ENCODE data around the gene JADE1. TPM values are rescaled to one million over a fixed set of nuclear protein-coding genes. Genes with fewer than 3 reads are reported as not detected.

JADE1 gene
- total RNA-seq, 2 experiments from 2014 or later: 29.6 to 32.7 TPM

GRCh38 chr4:128793859-128794672 is 15.4 kb upstream of the JADE1 start:
- Mint-ChIP-seq H3K4me1 (no peaks in the 10 kb centered on the region), H3K27ac (no peak overlapping the region), H3K27me3 (no peaks in the 10 kb centered on the region), H3K36me3 (ENCODE audit: low read depth) (no peaks in the 10 kb centered on the region), H3K4me3 (no peak overlapping the region), H3K9me3 (no peaks in the 10 kb centered on the region)
- no peak for DNase-seq
- CTCF ChIA-PET: no interaction called here
- POLR2A ChIA-PET: no interaction called here

- H3K36me3 Mint-ChIP-seq (ENCODE audit: low read depth): no peaks in the 10 kb centered on the region
- no peak overlapping the region for H3K4me3 Mint-ChIP-seq
- ChIA-PET CTCF (interaction anchor here (1.1 kb wide), 1 partner anchor 15 kb away, joined by 3 read pairs; no protein-coding TSS in a partner anchor), POLR2A (no interaction called here)
- no peaks in the 10 kb centered on the region for H3K4me1 Mint-ChIP-seq
- no peak overlapping the region for H3K27ac Mint-ChIP-seq
- H3K27me3 Mint-ChIP-seq: no peaks in the 10 kb centered on the region
- no peak for DNase-seq
- no peaks in the 10 kb centered on the region for H3K9me3 Mint-ChIP-seq
Observed at GRCh38 chr4:128796934-128797333, 12.6 kb upstream of the JADE1 start.

- Mint-ChIP-seq H3K4me1 (peaks cover 10% of the 10 kb centered on the region), H3K4me3 (no peak overlapping the region), H3K9me3 (no peaks in the 10 kb centered on the region), H3K27me3 (no peaks in the 10 kb centered on the region), H3K27ac (no peak overlapping the region), H3K36me3 (ENCODE audit: low read depth) (no peaks in the 10 kb centered on the region)
- no peak for DNase-seq
- POLR2A ChIA-PET: no interaction called here
- CTCF ChIA-PET: no interaction called here
Observed at GRCh38 chr4:128800284-128800683, 9.2 kb upstream of the JADE1 start.

- POLR2A ChIA-PET: no interaction called here
- peaks cover 10% of the 10 kb centered on the region for H3K4me1 Mint-ChIP-seq
- no peaks in the 10 kb centered on the region for H3K27me3 Mint-ChIP-seq
- no peak for DNase-seq
- no peaks in the 10 kb centered on the region for H3K9me3 Mint-ChIP-seq
- no peak overlapping the region for H3K4me3 Mint-ChIP-seq
- no peak overlapping the region for H3K27ac Mint-ChIP-seq
- no peaks in the 10 kb centered on the region for H3K36me3 Mint-ChIP-seq (ENCODE audit: low read depth)
- CTCF ChIA-PET: no interaction called here
Observed at GRCh38 chr4:128800701-128801284, 8.7 kb upstream of the JADE1 start.

GRCh38 chr4:128802680-128803628 is 6.5 kb upstream of the JADE1 start:
- peaks cover 10% of the 10 kb centered on the region for H3K4me1 Mint-ChIP-seq
- no peaks in the 10 kb centered on the region for H3K27me3 Mint-ChIP-seq
- CTCF ChIA-PET: interaction anchor here (0.8 kb wide), 1 partner anchor 228 kb away, joined by 3 read pairs; no protein-coding TSS in a partner anchor
- no peak for DNase-seq
- H3K27ac Mint-ChIP-seq: no peak overlapping the region
- no peak overlapping the region for H3K4me3 Mint-ChIP-seq
- H3K36me3 Mint-ChIP-seq (ENCODE audit: low read depth): no peaks in the 10 kb centered on the region
- H3K9me3 Mint-ChIP-seq: no peaks in the 10 kb centered on the region
- POLR2A ChIA-PET: interaction anchor here (1.4 to 2.2 kb wide), 3 partner anchors 7 to 9 kb away, joined by 4 to 12 read pairs (median 7); no protein-coding TSS in a partner anchor

GRCh38 chr4:128803783-128804182 is 5.7 kb upstream of the JADE1 start:
- POLR2A ChIA-PET: interaction anchor here (0.9 to 2.2 kb wide), 3 partner anchors 8 to 290 kb away, joined by 3 to 12 read pairs (median 3); partner anchors contain the start of gene SCLT1
- no peaks in the 10 kb centered on the region for H3K36me3 Mint-ChIP-seq (ENCODE audit: low read depth)
- no peaks in the 10 kb centered on the region for H3K27me3 Mint-ChIP-seq
- no peaks in the 10 kb centered on the region for H3K9me3 Mint-ChIP-seq
- no peak overlapping the region for H3K4me3 Mint-ChIP-seq
- H3K27ac Mint-ChIP-seq: no peak overlapping the region
- CTCF ChIA-PET: no interaction called here
- DNase-seq: no peak
- H3K4me1 Mint-ChIP-seq: peaks cover 11% of the 10 kb centered on the region

- H3K9me3 Mint-ChIP-seq: no peaks in the 10 kb centered on the region
- H3K4me3 Mint-ChIP-seq: peak overlapping the region; percentile 96
- no peaks in the 10 kb centered on the region for H3K36me3 Mint-ChIP-seq (ENCODE audit: low read depth)
- ChIA-PET CTCF (interaction anchor here (0.7 to 1.5 kb wide), 4 partner anchors 28 to 784 kb away, joined by 3 to 7 read pairs (median 4); no protein-coding TSS in a partner anchor), POLR2A (interaction anchor here (1.0 to 1.7 kb wide), 10 partner anchors 8 to 929 kb away, joined by 3 to 17 read pairs (median 5); partner anchors contain the start of genes ABHD18, C4orf33, LARP1B and PGRMC2)
- H3K27ac Mint-ChIP-seq: peak overlapping the region; percentile 99
- DNase-seq: peak; percentile 31
- no peaks in the 10 kb centered on the region for H3K27me3 Mint-ChIP-seq
- peaks cover 23% of the 10 kb centered on the region for H3K4me1 Mint-ChIP-seq
Observed at GRCh38 chr4:128810331-128810870, 901 bp downstream of the JADE1 start.

- Mint-ChIP-seq H3K36me3 (ENCODE audit: low read depth) (peaks cover under 1% of the 10 kb centered on the region), H3K27me3 (no peaks in the 10 kb centered on the region), H3K27ac (peak overlapping the region; percentile 99), H3K9me3 (no peaks in the 10 kb centered on the region), H3K4me1 (peaks cover 29% of the 10 kb centered on the region), H3K4me3 (peak overlapping the region; percentile 96)
- DNase-seq: peak; percentile 86
- ChIA-PET CTCF (interaction anchor here (1.4 to 2.0 kb wide), 4 partner anchors 9 to 282 kb away, joined by 5 to 16 read pairs (median 6); partner anchors contain the start of gene SCLT1), POLR2A (interaction anchor here (0.7 to 4.6 kb wide), 17 partner anchors 7 to 930 kb away, joined by 3 to 140 read pairs (median 6); partner anchors contain the start of genes ABHD18, C4orf33, LARP1B and MFSD8)
Observed at GRCh38 chr4:128810871-128811570, 1.5 kb downstream of the JADE1 start.

- CTCF ChIA-PET: interaction anchor here (0.8 to 2.0 kb wide), 7 partner anchors 9 to 287 kb away, joined by 3 to 16 read pairs (median 6); partner anchors contain the start of gene SCLT1
- Mint-ChIP-seq H3K9me3 (no peaks in the 10 kb centered on the region), H3K27me3 (no peaks in the 10 kb centered on the region)
Observed at GRCh38 chr4:128811571-128812441, 2.3 kb downstream of the JADE1 start.

GRCh38 chr4:128812442-128813235 is 3.1 kb downstream of the JADE1 start:
- H3K36me3 Mint-ChIP-seq (ENCODE audit: low read depth): peaks cover 11% of the 10 kb centered on the region
- H3K9me3 Mint-ChIP-seq: no peaks in the 10 kb centered on the region
- H3K4me3 Mint-ChIP-seq: peak overlapping the region; percentile 86
- peaks cover 38% of the 10 kb centered on the region for H3K4me1 Mint-ChIP-seq
- ChIA-PET CTCF (interaction anchor here (0.7 to 2.0 kb wide), 10 partner anchors 8 to 286 kb away, joined by 3 to 16 read pairs (median 5); partner anchors contain the start of gene SCLT1), POLR2A (interaction anchor here (0.7 to 4.6 kb wide), 29 partner anchors 9 to 933 kb away, joined by 3 to 140 read pairs (median 5); partner anchors contain the start of genes ABHD18, C4orf33, LARP1B and MFSD8)
- H3K27me3 Mint-ChIP-seq: no peaks in the 10 kb centered on the region
- peak; percentile 56 for DNase-seq
- peak overlapping the region; percentile 74 for H3K27ac Mint-ChIP-seq

More at GRCh38 chr4:128811571-128812441, 2.3 kb downstream of the JADE1 start:
- POLR2A ChIA-PET: interaction anchor here (0.6 to 4.6 kb wide), 28 partner anchors 8 to 931 kb away, joined by 3 to 140 read pairs (median 6); partner anchors contain the start of genes ABHD18, C4orf33, LARP1B and MFSD8
- Mint-ChIP-seq H3K36me3 (ENCODE audit: low read depth) (peaks cover 8% of the 10 kb centered on the region), H3K4me1 (peaks cover 36% of the 10 kb centered on the region), H3K27ac (peak overlapping the region; percentile 99), H3K4me3 (peak overlapping the region; percentile 86)
- peak; percentile 89 for DNase-seq
